IPS-15b (cell line): Measurements from ENCODE around the gene BHLHA9.

Source experiments
- H3K27me3 ChIP-seq: one replicate; pipeline ENCODE4 v1.6.1; 2013; ENCODE audit warnings: low read length; ENCODE audit not compliant: control insufficient read depth, insufficient read depth
- H3K36me3 ChIP-seq: one replicate; pipeline ENCODE4 v1.6.1; 2013; ENCODE audit warnings: low read length; ENCODE audit not compliant: control insufficient read depth, insufficient read depth
- H3K4me1 ChIP-seq: one replicate; pipeline ENCODE4 v1.6.1; 2013; ENCODE audit warnings: mild to moderate bottlenecking, low read length; ENCODE audit not compliant: control insufficient read depth, insufficient read depth
- H3K4me3 ChIP-seq: one replicate; pipeline ENCODE4 v1.5.1; 2013; ENCODE audit warnings: low read depth, low read length
- H3K9ac ChIP-seq: one replicate; pipeline ENCODE4 v1.6.1; 2013; ENCODE audit warnings: low read depth, mild to moderate bottlenecking, low read length
- H3K9me3 ChIP-seq: one replicate; pipeline ENCODE4 v1.6.1; 2013; ENCODE audit warnings: mild to moderate bottlenecking, low read length; ENCODE audit not compliant: control insufficient read depth, insufficient read depth

Gene BHLHA9

DNA sequence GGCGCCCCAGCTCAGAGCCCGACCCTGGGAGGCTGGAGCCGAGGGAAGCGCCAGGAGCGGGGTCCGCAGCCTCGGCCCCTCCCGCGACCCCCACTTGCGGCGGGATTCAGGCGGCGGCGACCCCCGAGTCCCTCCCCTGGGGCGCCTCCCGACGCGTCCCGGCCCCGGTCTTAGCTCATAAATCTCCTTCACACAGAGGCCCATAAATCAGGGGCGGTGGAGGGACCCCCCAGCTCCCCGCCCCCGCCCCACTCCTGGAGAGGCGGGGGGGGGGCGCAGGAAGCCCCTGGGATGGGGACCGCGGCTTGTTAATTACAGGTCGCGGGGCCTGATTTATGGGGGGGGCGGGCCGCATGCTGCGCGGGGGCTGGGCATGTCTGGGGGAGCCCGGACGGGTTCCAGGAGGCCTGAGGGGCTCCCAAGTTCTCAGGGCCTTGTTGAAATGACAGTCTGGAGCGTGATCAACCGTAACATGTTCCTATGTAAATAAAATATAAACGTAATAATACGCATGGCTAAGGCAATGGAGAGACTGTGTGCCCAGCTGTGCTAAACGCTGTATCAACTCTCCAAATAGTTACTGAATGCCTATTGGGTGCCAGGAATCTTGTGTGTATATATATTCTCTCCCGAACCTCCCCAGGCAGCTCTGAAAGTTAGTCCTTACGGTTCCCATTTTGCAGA, 10.0 kb upstream of the BHLHA9 start:
- Histone ChIP-seq H3K36me3 (no peaks in the 10 kb centered on the region), H3K27me3 (peaks cover 13% of the 10 kb centered on the region), H3K9ac (no peak overlapping the region), H3K4me3 (peak overlapping the region; percentile 53), H3K9me3 (no peaks in the 10 kb centered on the region), H3K4me1 (peaks cover 2% of the 10 kb centered on the region)

DNA sequence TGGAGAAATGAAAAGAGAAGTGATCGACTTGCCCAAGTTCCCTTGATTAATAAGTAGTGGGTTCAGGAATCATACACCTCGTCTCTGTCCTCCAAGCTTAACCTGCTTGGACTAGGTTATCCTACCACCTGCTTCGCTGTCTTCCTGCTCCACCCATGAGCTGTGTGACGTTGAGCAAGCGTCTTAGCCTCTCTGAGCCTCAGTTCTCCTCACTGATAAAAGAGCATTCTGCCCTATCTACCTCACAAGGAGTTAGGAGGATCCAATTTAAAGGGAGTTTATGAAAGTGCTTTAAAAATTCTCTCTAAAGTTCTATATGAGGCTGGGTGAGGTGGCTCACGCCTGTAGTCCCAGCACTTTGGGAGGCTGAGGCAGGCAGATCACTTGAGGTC, 9.5 kb upstream of the BHLHA9 start:
- H3K36me3 ChIP-seq: no peaks in the 10 kb centered on the region
- H3K4me1 ChIP-seq: peaks cover 2% of the 10 kb centered on the region
- no peaks in the 10 kb centered on the region for H3K9me3 ChIP-seq
- H3K4me3 ChIP-seq: no peak overlapping the region
- peaks cover 13% of the 10 kb centered on the region for H3K27me3 ChIP-seq
- no peak overlapping the region for H3K9ac ChIP-seq

GRCh38 chr17:1264196-1264595, 6.0 kb upstream of the BHLHA9 start:
- Histone ChIP-seq H3K27me3 (peaks cover 16% of the 10 kb centered on the region), H3K4me3 (no peak overlapping the region), H3K4me1 (peaks cover 5% of the 10 kb centered on the region), H3K36me3 (no peaks in the 10 kb centered on the region), H3K9me3 (no peaks in the 10 kb centered on the region), H3K9ac (no peak overlapping the region)

GRCh38 chr17:1267471-1267943, 2.7 kb upstream of the BHLHA9 start:
- Histone ChIP-seq H3K36me3 (no peaks in the 10 kb centered on the region), H3K9ac (peak overlapping the region; percentile 47), H3K4me1 (peaks cover 5% of the 10 kb centered on the region), H3K27me3 (peaks cover 7% of the 10 kb centered on the region), H3K9me3 (no peaks in the 10 kb centered on the region), H3K4me3 (peak overlapping the region; percentile 71)

GRCh38 chr17:1271030-1271423, 783 bp downstream of the BHLHA9 start:
- no peak overlapping the region for H3K9ac ChIP-seq
- no peak overlapping the region for H3K4me3 ChIP-seq
- H3K36me3 ChIP-seq: no peaks in the 10 kb centered on the region
- H3K27me3 ChIP-seq: peaks cover 7% of the 10 kb centered on the region
- peaks cover 5% of the 10 kb centered on the region for H3K4me1 ChIP-seq
- H3K9me3 ChIP-seq: no peaks in the 10 kb centered on the region

- H3K4me3 ChIP-seq: no peak overlapping the region
- H3K9ac ChIP-seq: no peak overlapping the region
- peaks cover 5% of the 10 kb centered on the region for H3K4me1 ChIP-seq
- peaks cover 7% of the 10 kb centered on the region for H3K27me3 ChIP-seq
- no peaks in the 10 kb centered on the region for H3K9me3 ChIP-seq
- no peaks in the 10 kb centered on the region for H3K36me3 ChIP-seq
Observed at GRCh38 chr17:1271441-1271840, 1.2 kb downstream of the BHLHA9 start.

- Histone ChIP-seq H3K4me3 (no peak overlapping the region), H3K9ac (no peak overlapping the region), H3K27me3 (peaks cover 4% of the 10 kb centered on the region), H3K36me3 (no peaks in the 10 kb centered on the region), H3K4me1 (peaks cover 2% of the 10 kb centered on the region), H3K9me3 (no peaks in the 10 kb centered on the region)
Observed at GRCh38 chr17:1272701-1273100, 2.5 kb downstream of the BHLHA9 start.

DNA sequence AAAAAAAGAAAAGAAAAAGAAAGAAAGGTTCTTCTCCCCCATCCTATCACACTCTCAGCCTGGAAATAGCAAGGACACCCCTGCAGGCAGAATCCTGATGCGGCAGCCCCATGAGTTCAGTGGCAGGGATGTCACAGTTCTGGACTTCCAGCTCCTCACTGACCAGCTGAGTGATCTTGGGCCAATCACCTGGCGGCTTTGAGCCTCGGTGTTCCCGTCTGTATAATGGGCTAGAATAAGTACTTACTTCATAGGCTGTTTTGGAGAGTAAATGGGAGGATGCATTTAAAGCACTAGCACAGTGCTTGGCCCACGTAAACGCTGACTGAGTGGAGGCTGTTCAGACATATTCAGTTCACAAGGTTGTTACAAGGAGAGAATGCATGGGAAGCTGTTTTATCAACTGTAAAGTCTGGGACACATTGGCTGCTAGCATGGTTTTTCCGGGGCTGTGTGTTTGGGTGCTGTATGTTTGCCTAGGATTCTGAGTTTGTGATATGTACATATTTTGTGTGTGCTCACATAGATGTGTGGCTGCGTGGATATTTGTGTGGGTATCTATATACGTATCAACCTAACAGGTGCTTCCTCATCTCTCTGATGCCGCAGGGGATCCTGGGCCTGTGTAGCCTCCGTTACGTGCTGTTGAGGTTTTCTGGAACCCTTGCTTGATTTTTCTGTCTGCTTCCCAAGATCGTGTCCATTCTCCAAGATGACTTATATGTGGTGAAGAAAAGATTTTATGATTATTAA, 3.4 kb downstream of the BHLHA9 start:
- Histone ChIP-seq H3K9ac (no peak overlapping the region), H3K36me3 (no peaks in the 10 kb centered on the region), H3K27me3 (peaks cover 4% of the 10 kb centered on the region), H3K4me3 (no peak overlapping the region), H3K4me1 (peaks cover 2% of the 10 kb centered on the region), H3K9me3 (no peaks in the 10 kb centered on the region)

GRCh38 chr17:1274245-1274608, 4.0 kb downstream of the BHLHA9 start:
- no peak overlapping the region for H3K9ac ChIP-seq
- peaks cover 4% of the 10 kb centered on the region for H3K27me3 ChIP-seq

GRCh38 chr17:1275205-1275961, 5.1 kb downstream of the BHLHA9 start:
- no peaks in the 10 kb centered on the region for H3K36me3 ChIP-seq
- no peaks in the 10 kb centered on the region for H3K9me3 ChIP-seq
- no peak overlapping the region for H3K4me3 ChIP-seq
- peaks cover 2% of the 10 kb centered on the region for H3K4me1 ChIP-seq
- H3K27me3 ChIP-seq: peaks cover 4% of the 10 kb centered on the region
- no peak overlapping the region for H3K9ac ChIP-seq

More at GRCh38 chr17:1274245-1274608, 4.0 kb downstream of the BHLHA9 start:
- H3K36me3 ChIP-seq: no peaks in the 10 kb centered on the region
- H3K4me3 ChIP-seq: no peak overlapping the region
- no peaks in the 10 kb centered on the region for H3K9me3 ChIP-seq
- H3K4me1 ChIP-seq: peaks cover 2% of the 10 kb centered on the region

DNA sequence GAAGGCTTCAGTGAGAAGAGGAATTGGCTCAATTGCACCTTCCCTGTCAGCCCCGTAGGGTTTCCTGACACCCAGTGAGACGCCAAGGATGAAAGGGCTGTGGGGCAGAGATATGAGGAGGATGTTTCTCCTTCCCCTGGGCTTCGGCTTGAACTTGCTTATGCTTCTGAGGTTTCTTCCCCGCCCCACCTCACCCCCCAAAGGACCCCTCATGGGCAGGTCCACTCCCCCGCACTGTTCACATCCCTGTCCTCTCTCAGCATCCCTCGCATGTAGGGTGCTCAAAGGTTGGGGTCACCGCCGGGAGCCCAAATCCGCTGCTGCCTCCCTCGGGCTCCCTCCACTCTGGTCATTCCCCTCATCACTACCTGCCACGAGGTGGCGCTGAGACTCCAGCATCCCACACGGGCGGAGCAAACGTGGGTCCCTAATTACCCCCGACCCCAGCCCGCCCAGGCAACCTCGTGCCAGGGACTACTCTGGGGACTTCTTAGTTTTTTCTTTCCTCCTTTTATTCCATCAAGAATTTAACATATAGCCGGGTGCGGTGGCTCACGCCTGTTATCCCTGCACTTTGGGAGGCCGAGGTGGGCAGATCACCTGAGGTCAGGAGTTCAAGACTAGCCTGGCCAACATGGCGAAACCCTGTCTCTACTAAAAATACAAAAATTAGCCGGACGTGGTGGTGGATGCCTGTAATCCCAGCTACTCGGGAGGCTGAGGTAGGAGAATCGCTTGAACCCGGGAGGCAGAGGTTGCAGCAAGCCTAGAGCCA, 5.9 kb downstream of the BHLHA9 start:
- no peak overlapping the region for H3K4me3 ChIP-seq
- H3K36me3 ChIP-seq: no peaks in the 10 kb centered on the region
- H3K9ac ChIP-seq: no peak overlapping the region
- H3K4me1 ChIP-seq: peaks cover 2% of the 10 kb centered on the region
- H3K27me3 ChIP-seq: peaks cover 4% of the 10 kb centered on the region
- no peaks in the 10 kb centered on the region for H3K9me3 ChIP-seq
